GM18505 (cell line): ENCODE measurements around the gene EP400.

Experiments
- ATAC-seq: cut with Tn5 transposase; IDR thresholded peaks from one replicate; pipeline ENCODE4 v1.9.1; 2021; ENCODE audit not compliant: unreplicated experiment
- POLR2A ChIP-seq: IDR thresholded peaks from 4 replicates; pipeline ENCODE4 v1.6.1; 2011; ENCODE audit warnings: borderline replicate concordance; ENCODE audit not compliant: insufficient read depth, insufficient read length; ENCODE audit errors: extremely low read depth

The EP400 gene

GRCh38 chr12:132124766-132125425 is 175.2 kb downstream of the EP400 start:
- TF ChIP-seq POLR2A: no peak
- ATAC-seq: no peak

- no peak for TF ChIP-seq POLR2A
- no peak for ATAC-seq
Observed at GRCh38 chr12:132125736-132126135, 176.0 kb downstream of the EP400 start.

GRCh38 chr12:132127041-132127440 is 177.3 kb downstream of the EP400 start:
- TF ChIP-seq POLR2A: no peak
- no peak for ATAC-seq

- TF ChIP-seq POLR2A: no peak
- no peak for ATAC-seq
Observed at GRCh38 chr12:132129007-132129406, 179.3 kb downstream of the EP400 start.

- no peak for ATAC-seq
- no peak for TF ChIP-seq POLR2A
Observed at GRCh38 chr12:132130690-132131089, 180.9 kb downstream of the EP400 start.
